T-helper 2 cell treated with Interferon-gamma antibody and Interleukin-4, amounts not matched to agents 5 μg/mL and 100 μg/mL, for 36 hours (primary cell): ENCODE measurements around the gene PROX2.

Source experiments
- DNase-seq: peaks from one replicate; pipeline ENCODE4 v3.0.0; 2021; ENCODE audit warnings: low spot score
- H3K27ac Mint-ChIP-seq: one replicate; pipeline ENCODE4 v1.8.0; 2021; ENCODE audit warnings: mild to moderate bottlenecking, mixed read lengths
- H3K27me3 Mint-ChIP-seq: one replicate; pipeline ENCODE4 v1.8.0; 2021; ENCODE audit warnings: low read depth, mixed read lengths
- H3K36me3 Mint-ChIP-seq: one replicate; pipeline ENCODE4 v1.8.0; 2021; ENCODE audit warnings: low read depth, mixed read lengths
- H3K4me1 Mint-ChIP-seq: one replicate; pipeline ENCODE4 v1.8.0; 2021; ENCODE audit warnings: low read depth, mixed read lengths
- H3K4me3 Mint-ChIP-seq: one replicate; pipeline ENCODE4 v1.8.0; 2022; ENCODE audit warnings: mild to moderate bottlenecking, moderate library complexity, mixed read lengths
- H3K9me3 Mint-ChIP-seq: one replicate; pipeline ENCODE4 v1.8.0; 2021; ENCODE audit warnings: mixed read lengths

PROX2 gene

DNA sequence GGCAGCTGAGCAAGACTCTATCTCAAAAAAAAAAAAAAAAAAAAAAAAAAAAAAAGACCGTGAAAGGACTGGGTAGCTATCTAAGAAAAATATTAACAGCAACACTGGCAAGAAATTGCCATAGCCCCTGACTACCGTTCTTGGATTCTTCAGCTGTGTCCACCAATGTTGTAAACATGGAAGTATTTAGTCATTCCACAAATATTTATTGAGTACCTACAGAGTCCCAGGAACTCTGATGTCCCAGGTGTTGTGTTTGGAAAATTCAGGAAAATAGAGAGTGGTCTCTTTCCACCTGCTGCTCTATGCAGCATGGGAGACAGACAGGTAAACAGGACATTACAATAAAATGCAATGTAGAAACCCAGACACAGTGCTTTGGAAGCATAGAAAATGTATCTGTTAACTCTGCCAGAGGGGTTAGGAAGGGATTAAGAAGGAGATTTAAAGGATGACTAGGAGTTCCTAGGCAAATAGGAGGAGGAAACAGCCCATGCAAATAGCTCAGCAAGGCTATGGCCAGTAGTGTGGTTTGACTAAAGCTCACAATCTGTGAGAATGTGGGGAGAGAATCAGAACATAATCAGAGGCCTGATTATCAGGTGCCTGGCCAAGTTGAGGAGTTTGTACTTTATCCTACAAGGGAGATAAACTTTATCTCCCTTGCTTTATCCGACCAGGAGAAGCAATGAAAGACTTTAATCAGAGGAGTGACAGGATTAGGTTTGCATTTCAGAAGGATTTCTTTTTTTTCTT, 3.7 kb upstream of the PROX2 start:
- H3K4me3 Mint-ChIP-seq, result no peak overlapping the region
- H3K9me3 Mint-ChIP-seq, result no peaks in the 10 kb centered on the region
- H3K27me3 Mint-ChIP-seq, result no peaks in the 10 kb centered on the region
- peaks cover 16% of the 10 kb centered on the region for H3K36me3 Mint-ChIP-seq
- peaks cover 42% of the 10 kb centered on the region for H3K4me1 Mint-ChIP-seq
- H3K27ac Mint-ChIP-seq, result no peak overlapping the region
- no peak for DNase-seq

DNA sequence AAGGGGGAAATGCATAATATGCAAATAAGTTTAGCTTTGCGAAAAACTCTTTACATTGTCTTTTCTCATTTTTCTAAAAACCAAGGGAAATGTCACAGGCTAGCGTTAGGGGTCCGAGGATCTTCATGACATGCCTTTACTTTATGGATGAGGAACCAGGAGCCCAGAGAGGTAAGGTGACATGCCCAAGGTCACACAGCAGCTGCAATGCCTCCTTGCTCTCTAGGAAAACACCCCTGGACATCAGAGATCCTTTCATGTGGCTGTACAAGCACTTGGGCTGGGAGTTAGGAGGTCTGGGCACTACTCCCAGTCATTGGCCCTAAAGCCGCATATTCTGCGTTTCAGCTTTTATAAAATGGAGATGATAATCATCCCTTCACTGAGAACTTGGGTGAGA, 741 bp downstream of the PROX2 start:
- no peak overlapping the region for H3K27ac Mint-ChIP-seq

DNA sequence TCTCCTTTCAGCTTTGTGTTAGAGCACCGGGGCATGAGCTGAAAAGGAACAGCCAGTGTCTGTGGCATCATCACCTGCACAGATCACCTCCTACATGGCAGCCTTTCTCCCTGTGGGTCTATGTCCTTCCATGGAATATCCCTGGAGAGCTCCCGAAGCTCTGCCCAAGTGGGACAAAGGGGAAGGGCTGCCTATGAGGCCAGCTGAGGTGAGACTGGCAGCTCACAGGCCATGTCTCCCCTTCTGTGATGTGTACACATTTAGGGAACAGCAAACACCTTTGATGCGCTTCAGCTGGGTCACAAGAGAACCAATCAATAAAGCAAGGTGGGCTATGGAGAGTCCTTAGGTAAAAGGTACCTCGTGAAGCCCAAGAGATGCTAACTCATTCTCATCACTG, 4.1 kb downstream of the PROX2 start:
- DNase-seq, result no peak
- Mint-ChIP-seq H3K27me3 (no peaks in the 10 kb centered on the region), H3K4me1 (peaks cover 25% of the 10 kb centered on the region), H3K36me3 (no peaks in the 10 kb centered on the region), H3K4me3 (no peak overlapping the region), H3K27ac (no peak overlapping the region), H3K9me3 (no peaks in the 10 kb centered on the region)

More for the DNA sequence above, 741 bp downstream of the PROX2 start:
- no peaks in the 10 kb centered on the region for H3K36me3 Mint-ChIP-seq
- DNase-seq, result no peak
- no peaks in the 10 kb centered on the region for H3K27me3 Mint-ChIP-seq
- no peaks in the 10 kb centered on the region for H3K9me3 Mint-ChIP-seq
- H3K4me3 Mint-ChIP-seq, result no peak overlapping the region
- H3K4me1 Mint-ChIP-seq, result peaks cover 19% of the 10 kb centered on the region

DNA sequence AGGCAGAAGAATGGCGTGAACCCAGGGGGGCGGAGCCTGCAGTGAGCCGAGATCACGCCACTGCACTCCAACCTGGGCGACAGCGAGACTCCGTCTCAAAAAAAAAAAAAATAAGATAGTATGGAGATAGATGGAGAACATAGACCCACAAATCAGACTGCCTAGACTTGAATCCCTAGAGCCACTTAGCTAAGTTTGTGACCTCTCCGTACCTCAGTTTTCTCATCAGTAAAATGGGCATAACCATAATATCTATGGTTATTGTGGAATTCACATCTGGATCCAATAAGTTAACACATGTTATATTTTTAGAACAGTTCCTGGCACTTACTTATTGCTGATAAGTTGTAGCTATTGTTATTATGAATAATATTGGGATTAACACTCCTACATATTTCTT, 7.2 kb downstream of the PROX2 start:
- H3K27me3 Mint-ChIP-seq, result no peaks in the 10 kb centered on the region
- no peak overlapping the region for H3K27ac Mint-ChIP-seq
- no peaks in the 10 kb centered on the region for H3K36me3 Mint-ChIP-seq
- DNase-seq, result no peak
- no peaks in the 10 kb centered on the region for H3K9me3 Mint-ChIP-seq
- no peak overlapping the region for H3K4me3 Mint-ChIP-seq
- H3K4me1 Mint-ChIP-seq, result peaks cover 18% of the 10 kb centered on the region

DNA sequence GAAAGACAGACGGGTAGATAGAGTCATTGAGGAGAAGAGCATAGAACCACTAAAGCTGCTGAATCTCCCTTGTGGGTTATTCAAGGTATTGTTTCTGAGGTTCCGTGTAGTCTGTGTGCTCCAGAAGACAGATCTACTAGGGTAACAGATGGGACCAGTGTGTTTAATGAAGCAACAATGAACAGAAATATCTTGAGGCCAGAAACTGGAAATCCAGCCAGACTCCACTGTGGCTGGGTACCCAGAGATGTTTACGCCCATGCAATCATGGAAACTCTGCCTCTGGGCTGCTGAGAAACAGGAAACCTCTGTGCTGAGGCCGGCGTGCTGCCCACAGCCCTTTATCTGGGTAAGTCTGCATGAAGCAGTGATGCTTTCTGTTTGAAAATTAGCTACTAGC, 8.3 kb downstream of the PROX2 start:
- peak overlapping the region; percentile 34 for H3K27ac Mint-ChIP-seq
- peaks cover 18% of the 10 kb centered on the region for H3K4me1 Mint-ChIP-seq
- DNase-seq, result peak; percentile 67
- H3K36me3 Mint-ChIP-seq, result no peaks in the 10 kb centered on the region
- H3K27me3 Mint-ChIP-seq, result no peaks in the 10 kb centered on the region
- peak overlapping the region; percentile 3 for H3K4me3 Mint-ChIP-seq
- H3K9me3 Mint-ChIP-seq, result no peaks in the 10 kb centered on the region

DNA sequence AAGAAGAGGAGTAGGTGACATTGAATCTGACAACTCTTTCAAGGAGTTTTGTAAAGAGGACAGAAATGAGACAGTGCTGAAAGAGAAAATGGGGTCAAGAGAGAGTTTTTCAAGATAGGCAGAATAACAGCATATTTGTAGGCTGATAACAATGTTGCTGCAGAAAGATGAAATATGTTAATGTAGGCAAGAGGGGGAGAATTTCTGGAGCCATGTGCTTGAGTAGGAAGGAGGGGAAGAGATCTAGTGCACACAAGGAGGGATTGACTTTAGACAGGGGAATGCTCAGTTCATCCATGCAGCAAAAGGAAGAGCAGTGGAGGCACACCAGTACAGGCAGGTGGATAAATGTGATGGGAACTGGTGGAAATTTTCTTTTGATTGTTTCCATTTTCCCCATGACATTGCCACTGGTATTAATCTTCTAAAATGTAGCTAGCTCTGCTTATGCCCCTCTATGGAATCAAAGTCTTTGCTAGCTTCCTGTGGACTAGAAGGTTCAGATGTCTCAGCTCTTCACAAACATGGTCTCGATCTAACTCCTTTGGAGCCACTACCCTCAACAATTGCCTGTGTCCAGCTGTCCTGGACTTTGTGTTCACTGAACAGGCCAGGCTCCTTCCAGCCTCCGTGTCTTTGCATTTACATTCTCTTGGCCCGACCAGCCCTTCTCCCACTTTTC, 9.1 kb downstream of the PROX2 start:
- Mint-ChIP-seq H3K9me3 (no peaks in the 10 kb centered on the region), H3K36me3 (no peaks in the 10 kb centered on the region), H3K4me3 (peak overlapping the region; percentile 3), H3K27me3 (no peaks in the 10 kb centered on the region), H3K27ac (peak overlapping the region; percentile 34), H3K4me1 (peaks cover 18% of the 10 kb centered on the region)
- no peak for DNase-seq

DNA sequence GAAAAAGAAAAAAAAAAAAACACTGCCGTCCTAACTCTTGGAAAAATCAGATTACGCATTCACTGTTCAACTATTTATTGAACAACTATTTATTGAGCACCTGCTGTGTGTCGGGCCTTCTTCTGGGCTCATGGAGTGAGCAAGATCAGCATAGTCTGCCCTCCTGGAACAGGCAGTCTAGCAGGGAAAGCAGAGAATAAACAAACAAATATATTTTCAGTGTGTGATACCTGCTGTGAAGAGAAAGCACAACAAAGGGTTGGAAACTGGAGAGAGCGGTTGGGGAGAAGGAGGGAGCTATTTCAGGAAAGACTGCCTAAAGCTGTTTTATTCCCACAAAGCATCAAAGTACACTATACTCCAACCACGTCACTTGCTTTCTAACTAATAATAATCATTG, 10.8 kb downstream of the PROX2 start:
- Mint-ChIP-seq H3K36me3 (no peaks in the 10 kb centered on the region), H3K4me3 (no peak overlapping the region), H3K9me3 (no peaks in the 10 kb centered on the region), H3K4me1 (peaks cover 18% of the 10 kb centered on the region), H3K27ac (no peak overlapping the region), H3K27me3 (no peaks in the 10 kb centered on the region)
- no peak for DNase-seq

DNA sequence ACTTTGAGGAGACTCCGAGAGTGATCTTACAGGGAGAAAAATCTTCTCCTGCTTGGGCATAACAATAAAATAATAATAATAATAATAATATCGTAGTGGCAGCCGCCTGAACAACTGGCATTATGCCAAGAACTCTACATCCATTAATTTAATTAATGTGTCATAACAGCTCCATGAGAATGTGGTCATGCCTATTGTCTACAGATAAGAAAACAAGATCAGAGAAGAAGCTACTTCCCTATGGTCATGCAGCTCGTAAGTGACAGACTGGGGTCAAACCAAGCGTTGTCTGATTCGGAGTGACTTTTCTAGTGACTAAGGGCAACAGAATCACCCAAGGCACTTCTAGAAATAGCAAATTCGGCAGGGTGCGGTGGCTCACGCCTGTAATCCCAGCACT, 11.7 kb downstream of the PROX2 start:
- DNase-seq, result no peak
- Mint-ChIP-seq H3K4me3 (no peak overlapping the region), H3K27ac (no peak overlapping the region), H3K36me3 (no peaks in the 10 kb centered on the region), H3K27me3 (no peaks in the 10 kb centered on the region), H3K4me1 (peaks cover 18% of the 10 kb centered on the region), H3K9me3 (no peaks in the 10 kb centered on the region)

DNA sequence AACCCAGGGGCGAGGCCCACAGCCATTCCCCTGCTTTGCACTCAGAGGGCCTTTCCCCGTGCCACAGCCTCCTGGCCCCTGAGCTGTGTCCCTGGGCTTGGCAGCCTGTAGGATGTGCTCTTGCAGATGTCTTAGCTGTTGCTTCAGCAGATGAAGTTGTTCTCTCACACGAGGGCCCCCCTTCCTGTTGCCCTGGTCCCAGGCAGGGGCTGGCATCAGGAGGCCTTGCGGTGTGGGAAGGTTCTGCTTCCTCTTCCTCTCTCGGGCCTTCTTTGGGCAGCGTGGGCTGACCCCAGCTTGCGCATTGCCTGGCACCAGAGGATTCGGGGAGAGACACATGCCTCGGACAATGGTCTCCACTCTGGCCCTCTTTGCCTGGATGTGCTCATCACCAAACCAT, 12.7 kb downstream of the PROX2 start:
- no peaks in the 10 kb centered on the region for H3K36me3 Mint-ChIP-seq
- no peaks in the 10 kb centered on the region for H3K9me3 Mint-ChIP-seq
- peaks cover 16% of the 10 kb centered on the region for H3K4me1 Mint-ChIP-seq
- H3K27me3 Mint-ChIP-seq, result no peaks in the 10 kb centered on the region
- H3K27ac Mint-ChIP-seq, result no peak overlapping the region
- no peak overlapping the region for H3K4me3 Mint-ChIP-seq
- DNase-seq, result no peak

DNA sequence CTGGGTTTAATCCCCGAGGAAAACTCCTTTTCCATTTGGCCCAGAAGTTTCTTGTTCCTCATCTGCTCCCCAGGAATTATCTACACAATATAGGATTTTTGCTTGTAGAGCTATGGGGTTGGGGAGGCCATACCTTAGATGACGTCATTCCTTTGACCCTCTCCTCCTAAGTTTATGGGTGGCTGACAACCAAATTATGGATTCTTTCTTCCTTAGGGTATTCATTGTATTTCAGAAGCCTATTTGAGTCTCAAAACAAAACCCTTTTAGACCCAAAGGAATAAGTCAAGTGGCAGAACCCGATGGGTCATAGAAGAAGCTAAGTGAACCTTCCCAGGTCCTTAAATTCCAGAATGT, 14.2 kb downstream of the PROX2 start:
- no peaks in the 10 kb centered on the region for H3K27me3 Mint-ChIP-seq
- peaks cover 5% of the 10 kb centered on the region for H3K4me1 Mint-ChIP-seq
- DNase-seq, result no peak
- H3K36me3 Mint-ChIP-seq, result no peaks in the 10 kb centered on the region
- no peaks in the 10 kb centered on the region for H3K9me3 Mint-ChIP-seq
- H3K27ac Mint-ChIP-seq, result no peak overlapping the region
- no peak overlapping the region for H3K4me3 Mint-ChIP-seq

DNA sequence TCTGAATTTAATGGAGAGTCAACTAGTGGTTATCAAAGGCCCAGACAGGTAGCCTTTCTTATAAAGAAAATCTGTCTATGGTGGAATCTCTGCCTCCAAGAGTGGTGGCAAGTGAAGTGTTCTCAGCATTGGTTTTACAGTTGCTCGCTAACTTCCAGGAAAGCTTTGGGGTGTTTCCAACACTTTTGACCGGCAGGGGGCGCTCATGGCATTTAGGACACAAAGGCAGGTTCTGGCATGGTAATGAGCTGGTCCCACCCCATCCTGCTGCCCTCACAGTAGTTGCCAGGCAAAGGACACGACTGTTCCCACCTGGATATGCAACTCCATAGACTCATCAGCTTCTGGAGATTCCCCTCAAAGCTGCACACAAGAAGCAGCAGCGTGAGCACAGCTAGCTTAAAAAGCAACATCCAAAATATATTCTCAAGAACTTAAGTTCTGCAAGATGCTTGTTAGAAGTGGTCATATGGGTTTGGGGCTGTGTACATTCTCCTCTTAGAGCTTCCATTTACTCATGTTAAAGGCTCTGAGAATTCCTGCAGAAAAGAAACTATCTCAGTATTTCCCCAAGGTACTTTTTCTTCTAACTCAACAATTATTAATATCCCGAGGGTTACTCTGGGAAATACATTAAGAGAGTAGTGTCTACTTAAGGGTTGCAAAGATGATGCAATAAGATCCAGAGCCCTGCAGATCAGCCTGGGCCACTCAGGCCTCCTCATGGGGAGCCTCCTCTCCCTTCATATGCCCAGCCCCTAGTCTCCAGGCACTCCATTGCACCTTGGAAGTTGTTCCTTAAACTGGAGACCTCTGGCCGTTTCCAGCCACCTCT, 14.8 kb downstream of the PROX2 start:
- Mint-ChIP-seq H3K4me3 (no peak overlapping the region), H3K36me3 (no peaks in the 10 kb centered on the region), H3K27ac (no peak overlapping the region)

DNA sequence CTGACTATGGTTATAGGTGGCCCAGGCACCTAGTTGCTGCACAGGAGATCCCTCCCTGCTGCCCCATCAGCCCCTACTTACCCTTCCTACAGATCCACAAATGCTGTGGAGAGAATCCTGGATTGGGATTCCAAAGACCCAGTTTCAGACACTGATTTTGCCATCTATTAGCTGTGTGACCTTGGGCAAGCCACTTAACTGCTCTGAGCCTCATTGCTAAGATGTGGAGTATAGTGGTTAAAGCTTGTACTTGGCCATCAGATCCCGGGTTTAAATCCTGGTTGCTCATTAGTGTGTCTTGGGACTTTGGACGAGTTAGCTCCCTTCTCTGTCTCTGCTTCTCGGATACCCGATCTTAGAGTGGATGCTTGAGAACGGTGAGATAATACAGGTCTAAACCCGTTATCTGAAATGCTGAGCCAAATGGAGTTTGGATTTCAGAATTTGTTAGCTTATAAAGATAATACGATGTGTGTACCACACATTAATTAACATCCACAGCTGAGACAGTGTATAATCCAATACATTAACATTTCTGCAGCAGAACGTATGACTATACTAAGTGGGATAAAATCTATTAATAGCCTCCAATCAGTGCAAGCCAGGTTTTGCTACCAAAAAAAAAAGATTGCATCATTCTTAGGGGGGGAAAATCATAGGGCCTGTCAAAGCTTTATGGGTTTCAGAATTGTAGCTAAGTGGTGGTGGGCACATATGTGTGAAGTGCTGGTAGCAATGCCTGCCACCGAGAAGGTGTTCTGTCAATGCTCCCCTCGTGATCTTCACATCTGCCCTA, 16.0 kb downstream of the PROX2 start:
- no peaks in the 10 kb centered on the region for H3K9me3 Mint-ChIP-seq
- H3K4me3 Mint-ChIP-seq, result no peak overlapping the region
- DNase-seq, result no peak
- H3K36me3 Mint-ChIP-seq, result no peaks in the 10 kb centered on the region
- no peaks in the 10 kb centered on the region for H3K27me3 Mint-ChIP-seq
- no peaks in the 10 kb centered on the region for H3K4me1 Mint-ChIP-seq
- no peak overlapping the region for H3K27ac Mint-ChIP-seq

More for the DNA sequence above, 14.8 kb downstream of the PROX2 start:
- H3K4me1 Mint-ChIP-seq, result no peaks in the 10 kb centered on the region
- no peaks in the 10 kb centered on the region for H3K9me3 Mint-ChIP-seq
- peak; percentile 78 for DNase-seq
- H3K27me3 Mint-ChIP-seq, result no peaks in the 10 kb centered on the region

DNA sequence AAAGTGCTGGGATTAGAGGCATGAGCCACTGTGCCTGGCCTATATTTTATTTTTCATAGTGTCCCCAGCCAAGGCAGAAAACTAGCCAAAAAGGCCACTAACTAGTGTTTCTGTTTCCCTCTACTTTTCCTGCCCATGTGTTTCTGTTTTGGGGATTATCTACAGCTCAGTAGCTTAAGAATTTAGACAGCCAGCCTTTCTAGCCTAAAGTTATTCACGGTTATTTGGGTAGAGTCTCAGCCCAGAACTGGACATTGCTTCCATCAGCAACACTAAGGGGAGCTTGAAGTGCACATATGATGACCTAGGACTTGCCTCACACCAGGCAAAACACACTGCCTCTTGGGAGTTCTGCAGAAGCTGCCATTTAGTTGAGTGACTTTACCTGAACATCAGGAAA, 17.9 kb downstream of the PROX2 start:
- H3K36me3 Mint-ChIP-seq, result no peaks in the 10 kb centered on the region
- no peak for DNase-seq
- no peak overlapping the region for H3K4me3 Mint-ChIP-seq
- no peaks in the 10 kb centered on the region for H3K9me3 Mint-ChIP-seq
- H3K4me1 Mint-ChIP-seq, result peaks cover 5% of the 10 kb centered on the region
- H3K27me3 Mint-ChIP-seq, result no peaks in the 10 kb centered on the region
- H3K27ac Mint-ChIP-seq, result no peak overlapping the region
